ENCODE data around the gene MACROD2.

The MACROD2 gene

DNA sequence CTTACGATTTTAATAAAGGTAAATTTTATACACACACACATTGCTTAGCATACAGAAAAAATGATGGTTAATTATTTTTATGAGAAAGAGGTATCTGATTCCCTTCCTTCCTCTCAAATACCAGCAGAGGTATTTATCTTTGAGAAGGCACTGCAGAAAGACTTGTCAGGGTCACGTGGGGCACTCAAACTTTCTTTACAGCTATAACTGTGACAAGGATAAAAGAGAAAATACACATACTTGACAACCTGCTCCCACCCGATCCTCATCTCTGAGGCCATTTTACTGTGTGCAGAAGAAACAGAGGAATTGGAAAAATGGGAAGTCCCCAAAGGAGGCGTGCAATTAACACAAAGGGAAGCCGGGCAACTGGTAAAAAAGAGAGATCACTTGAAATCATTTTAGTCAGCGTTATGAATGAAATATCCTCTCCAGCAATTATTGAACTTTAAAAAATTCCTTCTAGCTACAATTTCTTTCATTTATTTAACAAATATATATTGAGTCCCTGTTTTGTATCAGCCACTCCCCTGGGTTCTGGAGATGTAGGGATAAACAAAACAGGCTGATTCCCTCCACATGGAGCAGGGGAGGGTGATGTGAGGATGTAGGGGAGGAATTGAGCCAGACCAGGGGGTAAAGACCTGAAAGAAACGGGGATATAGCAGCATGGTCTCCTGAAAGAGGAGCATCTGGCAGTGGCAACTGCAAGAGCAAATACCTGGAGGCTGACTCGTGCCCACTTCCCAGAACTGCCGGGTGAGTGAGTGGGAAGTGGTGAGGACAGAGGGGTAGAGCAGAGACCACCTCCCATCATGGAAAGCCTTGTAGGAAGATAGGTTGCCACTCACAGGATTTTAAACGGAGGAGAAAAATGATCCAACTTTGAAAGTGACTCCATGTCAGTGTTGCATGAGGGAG lies 2067.6 kb downstream of the MACROD2 start:
- H3K4me3 ChIP-seq (replicated peaks; ENCODE audit: low read depth, low read length): no peak overlapping the region
- DNase-seq (ENCODE audit: extremely low read depth, low read depth): no peak
- TF ChIP-seq CTCF (IDR thresholded peaks at IDR 0.05; ENCODE audit: low read depth, low read length, missing control alignments): no peak

GRCh38 chr20:16063881-16064280 lies 2068.6 kb downstream of the MACROD2 start:
- no peak overlapping the region for H3K4me3 ChIP-seq (replicated peaks; ENCODE audit: low read depth, low read length)
- no peak for DNase-seq (ENCODE audit: extremely low read depth, low read depth)
- no peak for TF ChIP-seq CTCF (IDR thresholded peaks at IDR 0.05; ENCODE audit: low read depth, low read length, missing control alignments)

DNA sequence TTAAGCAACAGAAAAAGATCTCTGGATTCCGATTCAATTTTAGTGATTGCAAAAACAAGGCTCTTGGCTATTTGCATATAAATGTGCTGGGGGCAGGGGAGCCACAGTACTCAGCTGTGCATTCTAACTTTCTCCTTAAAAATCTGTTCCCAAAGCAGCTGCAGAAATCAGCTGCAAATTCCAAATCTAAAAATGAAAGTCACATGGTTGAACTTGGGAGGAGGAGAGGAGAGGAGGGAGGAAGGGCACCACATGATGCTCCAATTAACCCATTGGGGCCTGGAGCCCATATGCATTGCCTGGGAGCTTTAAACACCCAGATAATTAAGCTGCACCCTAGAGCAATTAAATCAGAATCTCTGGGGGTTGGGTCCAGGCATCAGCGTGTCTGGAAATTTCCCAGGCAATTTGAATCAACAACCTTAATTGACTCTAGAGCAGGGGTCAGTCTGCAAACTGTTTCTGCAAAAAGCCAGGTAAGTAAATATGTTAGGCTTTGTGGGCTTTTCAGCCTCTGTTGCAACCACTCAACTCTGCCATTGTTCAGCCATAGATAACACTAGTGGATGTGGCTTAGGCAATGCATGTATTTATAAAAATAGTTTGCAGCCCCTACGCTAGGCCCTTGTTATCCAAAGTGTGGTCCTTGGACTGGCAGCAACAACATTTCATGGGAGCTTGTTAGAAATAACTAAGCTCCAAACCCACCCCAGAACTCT lies 2069.8 kb downstream of the MACROD2 start:
- TF ChIP-seq CTCF (IDR thresholded peaks at IDR 0.05; ENCODE audit: low read depth, low read length, missing control alignments): no peak
- DNase-seq (ENCODE audit: extremely low read depth, low read depth): no peak
- H3K4me3 ChIP-seq (replicated peaks; ENCODE audit: low read depth, low read length): no peak overlapping the region

DNA sequence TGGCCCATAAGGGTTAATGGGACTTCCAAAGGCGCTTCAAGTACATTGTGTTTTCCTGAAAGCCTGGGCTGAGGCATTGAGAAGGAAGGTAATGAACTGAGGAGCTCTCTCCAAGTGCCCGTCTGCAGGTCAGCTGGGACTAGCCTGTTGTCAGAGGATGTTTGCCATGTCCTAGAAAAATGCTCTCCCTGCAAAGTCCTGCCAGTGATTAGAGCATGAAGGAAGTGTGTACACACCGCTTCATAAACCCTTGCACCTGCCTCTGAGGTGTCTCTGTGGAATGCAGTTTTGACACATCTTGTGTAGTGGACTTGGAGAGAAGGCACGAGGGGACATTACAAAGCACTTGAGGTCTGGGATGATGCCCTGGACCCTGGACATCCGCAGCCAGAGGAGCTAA lies 2071.3 kb downstream of the MACROD2 start:
- DNase-seq (ENCODE audit: extremely low read depth, low read depth): no peak
- no peak for TF ChIP-seq CTCF (IDR thresholded peaks at IDR 0.05; ENCODE audit: low read depth, low read length, missing control alignments)
- no peak overlapping the region for H3K4me3 ChIP-seq (replicated peaks; ENCODE audit: low read depth, low read length)

DNA sequence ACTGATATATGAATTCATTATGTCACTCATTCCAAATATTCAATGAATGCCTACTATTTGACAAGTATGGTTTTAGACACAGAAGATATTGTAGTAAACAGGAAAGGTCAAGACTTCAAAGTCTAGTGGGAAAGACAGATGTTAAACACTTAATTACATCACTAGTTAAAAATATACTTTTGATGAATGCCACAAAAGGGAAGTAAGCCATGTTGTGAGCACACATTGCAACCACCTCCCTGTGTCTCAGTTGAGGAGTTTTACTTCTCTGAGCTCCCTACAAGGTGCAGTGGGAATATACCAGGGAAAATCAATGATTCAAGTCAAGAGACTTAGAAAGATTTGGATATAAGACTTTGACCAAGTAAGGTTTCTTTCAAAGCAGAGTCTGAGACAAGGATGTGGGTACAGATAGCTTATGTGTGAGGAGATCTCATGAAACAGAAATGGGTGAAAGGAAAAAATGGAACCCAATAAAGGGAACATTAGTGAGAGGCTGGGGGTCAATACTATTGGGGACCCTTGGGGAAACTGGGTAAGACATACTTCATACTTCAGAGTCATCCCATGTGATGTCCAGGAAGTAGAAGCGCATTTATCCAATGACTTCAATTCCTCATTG lies 2074.2 kb downstream of the MACROD2 start:
- no peak for TF ChIP-seq CTCF (IDR thresholded peaks at IDR 0.05; ENCODE audit: low read depth, low read length, missing control alignments)
- H3K4me3 ChIP-seq (replicated peaks; ENCODE audit: low read depth, low read length): no peak overlapping the region
- DNase-seq (ENCODE audit: extremely low read depth, low read depth): no peak

DNA sequence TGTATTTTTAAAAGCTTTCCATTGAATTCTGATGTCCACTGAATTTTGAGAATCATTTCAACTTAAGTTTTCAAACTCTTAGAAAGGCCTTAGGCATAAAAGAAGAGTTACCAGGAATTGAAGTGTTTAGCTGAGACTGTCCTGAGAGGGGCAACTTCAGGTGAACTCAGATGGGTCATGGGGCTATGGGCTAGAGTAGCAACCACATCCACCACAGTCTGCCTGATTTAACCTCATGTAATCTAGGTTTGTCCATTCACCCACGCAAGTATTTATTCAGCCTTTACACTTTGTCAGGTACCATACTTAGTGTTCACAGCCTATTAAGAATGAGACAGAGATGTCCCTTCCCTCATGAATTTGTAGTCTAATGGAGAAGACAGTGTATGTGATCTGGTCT lies 2076.9 kb downstream of the MACROD2 start:
- no peak overlapping the region for H3K4me3 ChIP-seq (replicated peaks; ENCODE audit: low read depth, low read length)
- DNase-seq (ENCODE audit: extremely low read depth, low read depth): no peak
- no peak for TF ChIP-seq CTCF (IDR thresholded peaks at IDR 0.05; ENCODE audit: low read depth, low read length, missing control alignments)

All from HFF-Myc (cell line).